Heart left ventricle (tissue), 16 donors: Measurements from ENCODE around the gene HSPA6. TPM values are rescaled to one million over a fixed set of nuclear protein-coding genes. Genes with fewer than 3 reads are reported as not detected.
A peak's percentile ranks its signal among the peaks of the same experiment; 100 is the strongest.

Experiments
- ATAC-seq, 4 donors: fragments of 200-7000 bp; cut with Tn5 transposase; one replicate each; pipeline ENCODE4 v1.9.1; 2020 to 2022; ENCODE audit warnings: moderate library complexity in 4 of 4, mild to moderate bottlenecking in 3 of 4, moderate number of reproducible peaks in 1 of 4
- DNase-seq, 5 donors: peaks; one replicate each; pipeline ENCODE4 v3.0.0-alpha.2; 2020
- H3K27ac ChIP-seq, 12 donors: fragments of 200-600 bp; sonication (generic) in 4 of 12; one replicate each; pipeline versions ENCODE4 v1.5.0 to v1.8.0; 2016 to 2022; ENCODE audit warnings: mild to moderate bottlenecking in 2 of 12
- H3K27me3 ChIP-seq, 9 donors: fragments of 200-600 bp; sonication (generic) in 2 of 9; one replicate each; pipeline versions ENCODE4 v1.5.1 to v1.8.0; 2016 to 2022; ENCODE audit warnings: mild to moderate bottlenecking in 3 of 9
- H3K36me3 ChIP-seq, 9 donors: fragments of 200-600 bp; sonication (generic) in 2 of 9; one replicate each; pipeline versions ENCODE4 v1.5.0 to v1.8.0; 2018 to 2022; ENCODE audit warnings: mild to moderate bottlenecking in 2 of 9
- H3K4me1 ChIP-seq, 12 donors: fragments of 200-600 bp; sonication (generic) in 4 of 12; one replicate each; pipeline versions ENCODE4 v1.5.0 to v1.8.0; 2016 to 2022; ENCODE audit warnings: mild to moderate bottlenecking in 3 of 12
- H3K4me3 ChIP-seq, 12 donors: fragments of 200-600 bp; sonication (generic) in 4 of 12; one replicate each; pipeline versions ENCODE4 v1.5.0 to v1.8.0; 2017 to 2022; ENCODE audit warnings: mild to moderate bottlenecking in 9 of 12, moderate library complexity in 4 of 12
- H3K9me3 ChIP-seq, 12 donors: fragments of 200-600 bp; sonication (generic) in 4 of 12; one replicate each; pipeline versions ENCODE4 v1.5.0 to v1.8.0; 2016 to 2022; ENCODE audit warnings: mild to moderate bottlenecking in 1 of 12
- POLR2A ChIP-seq, 2 donors: fragments of 450-650 bp; IDR thresholded peaks; one replicate each; pipeline ENCODE4 v1.6.1; 2017; ENCODE audit warnings: antibody characterized with exemption in 2 of 2, mild to moderate bottlenecking in 2 of 2, moderate library complexity in 2 of 2
- WGBS, 4 donors: extraction: QIAGEN DNeasy Blood & Tissue Kit in 2 of 4; methylation state at CpG; one replicate each; pipeline versions ENCODE4 v1.1.5 to v1.1.7; 2013 to 2018; 5-methylcytosine and 5-hydroxymethylcytosine counted together
- intact Hi-C, 10 donors: fragments of 100-400 bp; cut with DNase I; formaldehyde crosslinking; loops; one replicate each; pipeline versions ENCODE4 v1.11.1 to v1.14.2; 2022
- polyA plus RNA-seq, 2 donors: library from polyadenylated mRNA; stranded (reverse); fragments of 200-250 nt; gene quantifications; one replicate each; pipeline ENCODE4 v1.2.3, GENCODE V29; 2013
- total RNA-seq, 9 donors: library from RNA; depleted of rRNA in 2 of 9; stranded (reverse); fragments of >200 nt in 2 of 9; fragmentation: NEBNext Ultra II Directional in 3 of 9; extraction: Animal tissue kit (Norgen Biotek cat#: 25700) in 3 of 9; gene quantifications; one replicate each; pipeline versions ENCODE4 v1.1.0 to v1.2.4, GENCODE V29; 2016 to 2023
- TF ChIP-seq, protein P1 (sequence below), 12 donors: fragments of 200-600 bp; sonication (generic) in 4 of 12; IDR thresholded peaks; one replicate each; pipeline versions ENCODE4 v1.5.0 to v1.8.0; 2018 to 2022; ENCODE audit warnings: antibody characterized with exemption in 12 of 12, mild to moderate bottlenecking in 5 of 12
- donor health status: ischemic (EF 13 %, LVEDD 7.1; RV severe dilation, severe dysfunction).
- donor health status: healthy with polysubstance abuse.
- donor health status: DM: no; HTN: yes; CAD: no.
- donor health status: DM: no; HTN: no; CAD: no.
- donor health status: ischemic (EF 25% LVEDD 6.9; RV normal size, moderate dysfunction).
- donor health status: ischemic (EF 25% LVEDD 5.7; RV mildly dilated, moderate dysfunction).
- donor health status: healthy.
- donor health status: DM: yes; HTN: yes; CAD: no.
- donor health status: ischemic (EF 35%, LVEDD 5.7; RV mildly dilated, moderate dysfunction).
- donor health status: nonischemic (EF 11% LVEDD 7.7; RV severe dilation, severe dysfunction).
- donor health status: DM: yes; HTN: yes; CAD: no.
- donor health status: PGD.
- donor health status: ischemic (EF 29% LVEDD 5.4; RV normal size, mild dysfunction).
- donor health status: nonischemic (EF 23%, LVEDD 6.1; RV moderate dilation, normal function).

Gene HSPA6
- total and polyA plus RNA-seq, 11 donors = 0.27 to 5.9 (median 0.93) TPM

DNA sequence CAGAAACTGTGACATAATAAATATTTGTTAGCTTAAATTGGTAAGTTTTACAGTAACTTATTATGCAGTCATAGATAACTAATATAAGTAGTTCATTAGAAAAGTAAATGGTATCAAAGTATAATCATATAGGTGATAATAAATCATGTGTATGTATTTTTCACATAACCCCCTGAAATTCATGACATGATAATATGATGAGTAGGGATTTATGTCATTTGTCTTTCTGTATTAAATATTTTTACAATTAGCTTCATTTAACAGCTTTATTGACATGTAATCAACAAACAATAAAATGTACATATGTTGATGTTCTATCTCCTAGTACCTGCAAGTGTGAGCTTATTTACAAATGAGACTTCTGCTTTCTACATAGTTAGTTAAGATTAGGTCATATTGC lies 28.9 kb upstream of the HSPA6 start:
- Histone ChIP-seq H3K4me3 (no peak overlapping the region), H3K4me1 (peaks cover 0 to 35% (median 0%) of the 10 kb centered on the region in 12 donors), H3K9me3 (no peaks in the 10 kb centered on the region), H3K36me3 (no peaks in the 10 kb centered on the region), H3K27ac (no peak overlapping the region), H3K27me3 (peaks cover 0 to 53% (median 9%) of the 10 kb centered on the region in 9 donors)
- no peak for TF ChIP-seq POLR2A (IDR thresholded peaks at IDR 0.05)
- TF ChIP-seq, protein P1, sequence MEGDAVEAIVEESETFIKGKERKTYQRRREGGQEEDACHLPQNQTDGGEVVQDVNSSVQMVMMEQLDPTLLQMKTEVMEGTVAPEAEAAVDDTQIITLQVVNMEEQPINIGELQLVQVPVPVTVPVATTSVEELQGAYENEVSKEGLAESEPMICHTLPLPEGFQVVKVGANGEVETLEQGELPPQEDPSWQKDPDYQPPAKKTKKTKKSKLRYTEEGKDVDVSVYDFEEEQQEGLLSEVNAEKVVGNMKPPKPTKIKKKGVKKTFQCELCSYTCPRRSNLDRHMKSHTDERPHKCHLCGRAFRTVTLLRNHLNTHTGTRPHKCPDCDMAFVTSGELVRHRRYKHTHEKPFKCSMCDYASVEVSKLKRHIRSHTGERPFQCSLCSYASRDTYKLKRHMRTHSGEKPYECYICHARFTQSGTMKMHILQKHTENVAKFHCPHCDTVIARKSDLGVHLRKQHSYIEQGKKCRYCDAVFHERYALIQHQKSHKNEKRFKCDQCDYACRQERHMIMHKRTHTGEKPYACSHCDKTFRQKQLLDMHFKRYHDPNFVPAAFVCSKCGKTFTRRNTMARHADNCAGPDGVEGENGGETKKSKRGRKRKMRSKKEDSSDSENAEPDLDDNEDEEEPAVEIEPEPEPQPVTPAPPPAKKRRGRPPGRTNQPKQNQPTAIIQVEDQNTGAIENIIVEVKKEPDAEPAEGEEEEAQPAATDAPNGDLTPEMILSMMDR (IDR thresholded peaks at IDR 0.05) = no peak
- DNase-seq (no peak), ATAC-seq (no peak)
- intact Hi-C loops = no loop called here

DNA sequence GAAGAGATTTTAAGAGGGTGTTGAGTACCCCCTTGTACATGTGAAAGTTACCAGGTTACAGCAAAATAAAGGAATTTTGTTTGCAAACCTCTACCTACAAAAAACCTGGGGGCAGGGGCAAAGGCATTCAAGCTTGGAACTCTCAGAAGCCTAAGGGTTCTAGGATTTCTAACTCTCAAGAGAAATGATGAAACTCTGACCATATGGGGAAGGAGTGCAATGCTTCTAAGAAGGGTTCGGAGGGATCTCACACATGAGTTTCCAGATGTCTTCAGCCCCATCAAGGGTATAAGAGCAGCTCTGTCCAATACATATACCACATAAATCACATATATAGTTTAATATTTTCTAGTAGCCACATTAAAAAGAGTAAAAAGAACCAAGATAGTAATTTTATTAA lies 26.4 kb upstream of the HSPA6 start:
- no peak overlapping the region for H3K27ac ChIP-seq
- ATAC-seq = no peak
- intact Hi-C loops = no loop called here
- H3K36me3 ChIP-seq = no peaks in the 10 kb centered on the region
- H3K9me3 ChIP-seq = no peaks in the 10 kb centered on the region
- no peak overlapping the region for H3K4me3 ChIP-seq
- no peak for DNase-seq
- TF ChIP-seq, protein P1 (IDR thresholded peaks at IDR 0.05) = no peak
- TF ChIP-seq POLR2A (IDR thresholded peaks at IDR 0.05) = no peak
- H3K27me3 ChIP-seq = peaks cover 0 to 40% (median 0%) of the 10 kb centered on the region in 9 donors
- WGBS, 4 donors = 87 to 90% (median 88%) methylated on average over 1 of the region's 1 CpG
- peaks cover 0 to 27% (median 0%) of the 10 kb centered on the region in 12 donors for H3K4me1 ChIP-seq

DNA sequence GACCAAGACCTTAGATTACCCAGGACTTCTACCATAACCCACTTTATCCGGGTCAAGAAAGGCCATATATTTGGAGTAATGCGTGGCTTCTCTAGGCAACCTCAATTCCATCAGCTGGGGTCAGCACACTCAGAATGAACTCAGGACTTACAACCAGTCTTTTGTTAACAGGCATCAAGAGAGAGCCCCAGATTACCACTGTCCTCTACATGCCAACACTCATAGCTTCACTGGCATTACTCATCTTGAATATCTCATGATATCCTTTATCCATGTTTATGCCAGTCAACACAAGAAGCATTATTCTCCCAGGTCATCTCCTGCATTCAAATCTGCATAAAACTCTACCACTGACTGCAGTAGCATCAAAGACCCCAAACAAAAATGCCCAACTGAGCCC lies 25.7 kb upstream of the HSPA6 start:
- Histone ChIP-seq H3K9me3 (no peaks in the 10 kb centered on the region), H3K4me3 (no peak overlapping the region), H3K27ac (peak overlapping the region in 1 of 12 donors; percentile 89), H3K36me3 (no peaks in the 10 kb centered on the region), H3K27me3 (peaks cover 0 to 40% (median 0%) of the 10 kb centered on the region in 9 donors), H3K4me1 (peaks cover 0 to 27% (median 0%) of the 10 kb centered on the region in 12 donors)
- WGBS, 4 donors = 94 to 97% (median 96%) methylated on average over 2 of the region's 2 CpGs
- ATAC-seq (no peak), DNase-seq (no peak)
- intact Hi-C loops = no loop called here
- TF ChIP-seq POLR2A (IDR thresholded peaks at IDR 0.05) = no peak
- TF ChIP-seq, protein P1 (IDR thresholded peaks at IDR 0.05) = no peak

DNA sequence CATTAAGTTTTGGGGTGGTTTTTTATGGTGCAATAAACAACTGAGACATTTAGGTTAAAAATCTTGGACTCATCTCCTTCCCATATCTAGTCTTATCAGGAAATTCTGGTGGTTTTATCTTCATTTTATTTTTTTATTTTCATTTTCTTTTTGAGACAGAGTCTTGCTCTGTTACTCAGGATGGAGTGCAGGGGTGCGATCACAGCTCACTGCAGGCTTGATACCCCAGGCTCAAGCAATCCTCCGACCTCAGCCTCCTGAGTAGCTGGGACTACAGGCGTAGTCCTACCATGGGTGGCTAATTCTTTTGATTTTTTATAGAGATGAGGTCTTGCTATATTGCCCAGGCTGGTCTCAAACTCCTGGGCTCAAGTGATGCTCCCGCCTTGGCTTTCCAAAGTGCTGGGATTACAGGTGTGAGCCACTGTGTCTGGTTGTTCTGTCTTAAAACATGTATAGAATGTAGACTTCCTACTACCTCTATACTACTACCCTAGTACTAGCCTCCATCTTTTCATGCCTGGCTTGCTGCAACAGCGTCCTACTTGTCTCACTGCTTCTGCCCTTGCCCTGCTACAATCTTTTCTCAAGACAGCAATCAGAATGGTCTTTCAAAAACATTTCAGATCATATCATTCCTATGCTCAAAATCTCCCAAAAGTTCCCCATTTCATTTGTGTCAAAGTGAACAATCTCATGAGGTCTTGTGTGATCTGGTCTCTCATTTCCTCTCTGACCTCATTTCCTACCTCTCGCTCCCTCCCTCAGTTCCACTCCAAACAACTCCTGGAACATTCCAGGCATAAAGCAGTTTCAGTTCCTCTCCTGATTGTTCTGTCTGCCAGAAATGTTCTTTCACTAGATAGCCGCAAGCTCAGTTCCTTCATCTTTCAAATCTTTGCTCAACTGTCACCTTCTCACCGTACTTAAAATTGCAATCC lies 25.0 kb upstream of the HSPA6 start:
- Histone ChIP-seq H3K36me3 (no peaks in the 10 kb centered on the region), H3K4me1 (peaks cover 0 to 27% (median 0%) of the 10 kb centered on the region in 12 donors), H3K27me3 (peaks cover 0 to 38% (median 0%) of the 10 kb centered on the region in 9 donors), H3K9me3 (no peaks in the 10 kb centered on the region), H3K27ac (peak overlapping the region in 5 of 12 donors; percentile 5 to 89 (median 40)), H3K4me3 (no peak overlapping the region)
- TF ChIP-seq POLR2A (IDR thresholded peaks at IDR 0.05) = no peak
- TF ChIP-seq, protein P1 (IDR thresholded peaks at IDR 0.05) = no peak
- intact Hi-C loops = no loop called here
- WGBS, 4 donors = 73 to 77% (median 75%) methylated on average over 8 of the region's 8 CpGs
- ATAC-seq (peak in 3 of 4 donors; percentile 38 to 70 (median 64)), DNase-seq (no peak)
